ENCODE data around the gene RAPGEF5. TPM values are rescaled to one million over a fixed set of nuclear protein-coding genes. Genes with fewer than 3 reads are reported as not detected.

RAPGEF5 gene
- total RNA-seq, 1 donor from 2014 or later: 12.4 TPM

GRCh38 chr7:22230238-22230637 lies 126.7 kb downstream of the RAPGEF5 start:
- H3K27me3 Mint-ChIP-seq: no peaks in the 10 kb centered on the region
- H3K27ac Mint-ChIP-seq: no peak overlapping the region
- DNase-seq (no peak), ATAC-seq (ENCODE audit: low read depth) (no peak)
- CTCF ChIA-PET: no interaction called here
- H3K36me3 Mint-ChIP-seq (ENCODE audit: low read depth): no peaks in the 10 kb centered on the region
- POLR2A ChIA-PET: no interaction called here
- H3K4me1 Mint-ChIP-seq: no peaks in the 10 kb centered on the region
- intact Hi-C loops (cut with micrococcal nuclease): no loop called here
- no peak overlapping the region for H3K4me3 Mint-ChIP-seq
- H3K9me3 Mint-ChIP-seq: no peaks in the 10 kb centered on the region
- no peak for TF ChIP-seq CTCF (IDR thresholded peaks at IDR 0.05)

- DNase-seq (no peak), ATAC-seq (ENCODE audit: low read depth) (no peak)
- no peaks in the 10 kb centered on the region for H3K4me1 Mint-ChIP-seq
- intact Hi-C loops (cut with micrococcal nuclease): no loop called here
- ChIA-PET POLR2A (no interaction called here), CTCF (no interaction called here)
- H3K4me3 Mint-ChIP-seq: no peak overlapping the region
- no peak for TF ChIP-seq CTCF (IDR thresholded peaks at IDR 0.05)
- H3K36me3 Mint-ChIP-seq (ENCODE audit: low read depth): no peaks in the 10 kb centered on the region
- H3K27me3 Mint-ChIP-seq: no peaks in the 10 kb centered on the region
- H3K27ac Mint-ChIP-seq: no peak overlapping the region
- no peaks in the 10 kb centered on the region for H3K9me3 Mint-ChIP-seq
Measured at GRCh38 chr7:22229148-22229547, 127.8 kb downstream of the RAPGEF5 start.

- Mint-ChIP-seq H3K36me3 (ENCODE audit: low read depth) (peaks cover 2% of the 10 kb centered on the region), H3K27me3 (no peaks in the 10 kb centered on the region), H3K4me1 (no peaks in the 10 kb centered on the region), H3K27ac (no peak overlapping the region), H3K9me3 (peaks cover 2% of the 10 kb centered on the region), H3K4me3 (no peak overlapping the region)
- CTCF ChIA-PET: no interaction called here
- intact Hi-C loops (cut with micrococcal nuclease): no loop called here
- POLR2A ChIA-PET: no interaction called here
- no peak for ATAC-seq (ENCODE audit: low read depth)
- no peak for TF ChIP-seq CTCF (IDR thresholded peaks at IDR 0.05)
- no peak for DNase-seq
Measured at GRCh38 chr7:22223807-22224206, 133.1 kb downstream of the RAPGEF5 start.

- DNase-seq (no peak), ATAC-seq (ENCODE audit: low read depth) (no peak)
- ChIA-PET CTCF (no interaction called here), POLR2A (no interaction called here)
- Mint-ChIP-seq H3K4me1 (no peaks in the 10 kb centered on the region), H3K36me3 (ENCODE audit: low read depth) (peaks cover 2% of the 10 kb centered on the region), H3K9me3 (peaks cover 2% of the 10 kb centered on the region), H3K27me3 (no peaks in the 10 kb centered on the region), H3K27ac (no peak overlapping the region), H3K4me3 (no peak overlapping the region)
- intact Hi-C loops (cut with micrococcal nuclease): no loop called here
- no peak for TF ChIP-seq CTCF (IDR thresholded peaks at IDR 0.05)
Measured at GRCh38 chr7:22220941-22221340, 136.0 kb downstream of the RAPGEF5 start.

- POLR2A ChIA-PET: interaction anchor here (0.7 kb wide), 1 partner anchor 17 kb away, joined by 3 read pairs; no protein-coding TSS in a partner anchor
- CTCF ChIA-PET: no interaction called here
- H3K27ac Mint-ChIP-seq: no peak overlapping the region
- no peaks in the 10 kb centered on the region for H3K4me1 Mint-ChIP-seq
- peaks cover 2% of the 10 kb centered on the region for H3K36me3 Mint-ChIP-seq (ENCODE audit: low read depth)
- intact Hi-C loops (cut with micrococcal nuclease): no loop called here
- DNase-seq (no peak), ATAC-seq (ENCODE audit: low read depth) (no peak)
- H3K27me3 Mint-ChIP-seq: no peaks in the 10 kb centered on the region
- TF ChIP-seq CTCF (IDR thresholded peaks at IDR 0.05): no peak
- peaks cover 2% of the 10 kb centered on the region for H3K9me3 Mint-ChIP-seq
- H3K4me3 Mint-ChIP-seq: no peak overlapping the region
Measured at GRCh38 chr7:22219739-22220493, 137.0 kb downstream of the RAPGEF5 start.

Measured in activated B cell treated with CpG ODN at 0.5 μM for 24 hours (primary cell).